RPMI8226 (cell line): Measurements from ENCODE around the gene TXNL1.

ENCODE experiments used
- DNase-seq: peaks from one replicate; pipeline ENCODE4 v3.0.0-alpha.2; 2015

Gene TXNL1

GRCh38 chr18:56565551-56566345, 72.6 kb downstream of the TXNL1 start:
- no peak for DNase-seq

GRCh38 chr18:56565046-56565445, 73.3 kb downstream of the TXNL1 start:
- no peak for DNase-seq

- DNase-seq = peak; percentile 39
These were observed 74.8 kb downstream of the TXNL1 start for GRCh38 chr18:56563568-56563967.

DNA sequence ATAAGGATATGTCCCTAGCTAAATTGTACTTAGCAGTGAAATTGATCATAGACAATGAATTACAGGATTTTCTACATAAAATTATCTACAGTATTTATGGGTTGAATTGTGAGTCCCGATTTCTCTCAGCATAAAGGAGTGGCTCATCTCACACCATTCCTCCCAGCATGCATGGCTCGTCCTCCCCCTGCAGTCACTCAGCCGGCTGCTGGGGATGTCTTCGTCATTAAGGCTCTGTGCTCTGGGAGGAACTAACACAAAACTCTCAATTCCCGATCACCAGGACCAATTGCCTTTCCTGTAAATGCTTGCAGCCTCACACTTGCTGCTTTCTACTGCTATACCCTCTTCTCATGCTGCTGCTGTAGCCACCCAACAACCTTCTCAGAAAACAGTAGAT, 75.9 kb downstream of the TXNL1 start:
- DNase-seq = no peak

DNA sequence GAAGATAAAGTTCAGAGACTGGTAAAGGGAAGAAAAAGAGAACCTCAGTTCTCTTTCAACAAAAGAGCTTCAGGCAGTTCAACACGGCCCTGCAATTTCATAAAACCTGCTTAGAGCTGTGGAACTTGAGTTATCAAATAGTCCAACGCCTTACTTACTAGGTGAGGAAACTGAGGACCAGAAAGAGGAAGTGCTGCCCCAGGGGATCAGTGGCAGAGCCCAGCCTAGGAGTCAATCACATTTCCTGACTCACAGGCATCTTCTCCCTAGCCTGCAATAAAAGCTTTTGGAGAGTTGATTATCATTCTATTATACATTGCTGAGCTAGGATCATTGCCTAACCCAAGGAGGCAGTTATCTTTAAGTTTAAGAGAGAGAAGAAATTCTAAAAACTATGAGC, 77.4 kb downstream of the TXNL1 start:
- DNase-seq = no peak

DNA sequence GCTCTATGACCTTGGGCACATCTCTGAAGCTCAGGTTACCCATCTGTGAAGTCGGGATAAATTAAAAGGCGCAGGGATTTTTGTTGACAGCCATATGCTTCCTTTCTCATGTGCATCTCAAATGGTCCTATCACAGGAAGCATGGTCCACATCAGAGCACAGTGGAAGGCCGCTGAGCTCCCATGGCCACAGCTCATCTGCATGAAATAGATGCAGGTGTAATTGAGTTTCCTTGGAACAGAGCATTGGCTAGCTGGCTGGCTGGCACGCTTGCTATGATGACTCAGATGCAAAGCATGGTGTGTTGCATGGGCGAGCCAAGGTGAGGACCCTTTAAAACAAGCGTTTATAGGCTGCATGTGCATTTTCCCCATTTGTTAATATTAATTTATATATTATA, 79.3 kb downstream of the TXNL1 start:
- DNase-seq = no peak

- DNase-seq = no peak
These were observed 81.5 kb downstream of the TXNL1 start for GRCh38 chr18:56556907-56557306.

DNA sequence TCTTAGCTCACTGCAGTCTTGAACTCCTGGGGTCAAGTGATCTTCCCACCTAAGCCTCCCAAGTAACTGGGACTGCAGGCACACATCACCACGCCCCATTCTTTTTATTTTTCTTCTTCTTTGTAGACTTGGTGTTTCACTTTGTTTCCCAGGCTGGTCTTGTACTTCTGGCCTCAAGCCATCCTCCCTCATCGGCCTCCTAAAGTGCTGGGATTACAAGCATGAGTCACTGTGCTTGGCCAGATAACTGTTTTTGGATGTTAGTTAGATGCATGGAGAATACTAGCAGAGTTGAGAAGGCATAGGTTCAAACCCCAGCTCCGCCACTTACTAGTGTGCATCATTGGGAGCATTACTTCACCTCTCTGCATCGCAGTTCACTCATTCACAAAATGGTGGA, 88.3 kb downstream of the TXNL1 start:
- no peak for DNase-seq
